NOMO-1 (cell line): Measurements from ENCODE around the gene FOXO3.
"Not testable (repeated sequence)": the region's sequence is repeated elsewhere in the genome, so short reads cannot be mapped to it uniquely, and the experiment has no call there.

ENCODE experiments used
- DNase-seq, 2 experiments: peaks; one replicate each; lab custom pipeline; 2025; ENCODE audit not compliant: unreplicated experiment in 2 of 2; lab: John Stamatoyannopoulos, UW

The FOXO3 gene

DNA sequence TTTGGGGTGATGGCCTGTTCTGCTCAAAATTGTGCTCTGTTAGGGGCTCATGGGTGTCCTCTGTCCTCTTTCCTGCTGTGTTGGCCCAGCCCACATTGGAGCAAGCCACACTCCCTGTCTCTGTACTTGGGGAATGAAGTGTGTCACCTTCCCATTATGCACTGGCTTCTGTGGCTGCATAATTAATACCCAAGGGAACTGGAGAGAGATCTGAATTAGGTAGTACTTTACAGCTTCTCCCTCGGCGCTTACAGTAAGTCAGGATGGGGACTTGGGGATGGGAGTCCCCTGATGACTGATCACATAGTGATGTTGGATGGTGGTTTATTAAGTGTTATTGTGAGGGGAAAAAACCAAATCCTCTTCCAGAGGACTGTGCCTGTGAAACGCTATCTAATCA lies 116.6 kb downstream of the FOXO3 start:
- DNase-seq = no peak

DNA sequence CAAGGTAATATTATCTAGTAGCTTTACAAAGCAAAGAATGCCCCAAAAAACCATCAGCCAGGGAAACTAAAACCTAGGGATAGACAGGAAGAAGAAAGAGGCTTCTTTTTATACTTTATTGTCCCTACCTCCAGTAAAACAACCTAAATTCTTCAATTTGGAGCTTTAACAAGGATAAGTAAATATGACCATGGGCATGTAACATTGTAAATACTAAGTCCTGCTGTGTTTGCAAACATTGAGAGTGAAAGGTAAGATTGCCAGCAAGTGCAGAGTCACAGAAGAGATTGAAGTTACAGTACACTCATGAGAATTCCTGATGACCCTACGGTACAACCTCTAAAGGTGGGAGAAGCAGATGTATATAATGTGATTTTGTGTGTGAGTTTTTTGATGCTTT lies 117.2 kb downstream of the FOXO3 start:
- no peak for DNase-seq

DNA sequence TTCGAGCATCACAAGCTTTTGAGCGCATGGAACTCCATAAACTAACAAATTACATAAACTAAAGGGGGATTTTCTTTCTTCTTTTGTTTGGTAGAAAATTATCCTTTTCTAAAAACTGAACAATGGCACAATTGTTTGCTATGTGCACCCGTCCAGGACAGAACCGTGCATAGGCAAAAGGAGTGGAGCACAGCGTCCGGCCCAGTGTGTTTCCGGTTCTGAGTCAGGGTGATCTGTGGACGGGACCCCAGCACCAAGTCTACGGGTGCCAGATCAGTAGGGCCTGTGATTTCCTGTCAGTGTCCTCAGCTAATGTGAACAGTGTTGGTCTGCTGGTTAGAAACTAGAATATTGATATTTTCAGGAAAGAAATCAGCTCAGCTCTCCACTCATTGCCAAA lies 119.6 kb downstream of the FOXO3 start:
- DNase-seq = not testable (repeated sequence)

DNA sequence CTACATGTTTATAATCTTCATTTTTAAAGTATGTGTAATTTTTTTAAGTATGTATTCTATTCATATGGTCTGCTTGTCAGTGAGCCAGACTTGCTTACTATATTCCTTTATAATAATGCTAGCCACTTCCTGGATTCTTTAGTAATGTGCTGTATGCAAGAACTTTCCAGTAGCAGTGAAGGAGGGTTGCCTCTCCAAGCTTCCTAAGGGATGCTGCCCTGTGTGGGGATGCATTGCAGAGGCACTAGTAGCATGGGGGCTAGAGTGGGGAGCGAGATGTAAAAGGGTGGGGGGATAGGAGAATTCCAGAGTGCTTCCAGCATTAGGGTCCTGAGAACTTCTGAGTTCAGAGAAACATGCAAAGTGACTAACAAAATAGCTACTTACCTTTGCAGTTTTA lies 121.0 kb downstream of the FOXO3 start:
- not testable (repeated sequence) for DNase-seq

DNA sequence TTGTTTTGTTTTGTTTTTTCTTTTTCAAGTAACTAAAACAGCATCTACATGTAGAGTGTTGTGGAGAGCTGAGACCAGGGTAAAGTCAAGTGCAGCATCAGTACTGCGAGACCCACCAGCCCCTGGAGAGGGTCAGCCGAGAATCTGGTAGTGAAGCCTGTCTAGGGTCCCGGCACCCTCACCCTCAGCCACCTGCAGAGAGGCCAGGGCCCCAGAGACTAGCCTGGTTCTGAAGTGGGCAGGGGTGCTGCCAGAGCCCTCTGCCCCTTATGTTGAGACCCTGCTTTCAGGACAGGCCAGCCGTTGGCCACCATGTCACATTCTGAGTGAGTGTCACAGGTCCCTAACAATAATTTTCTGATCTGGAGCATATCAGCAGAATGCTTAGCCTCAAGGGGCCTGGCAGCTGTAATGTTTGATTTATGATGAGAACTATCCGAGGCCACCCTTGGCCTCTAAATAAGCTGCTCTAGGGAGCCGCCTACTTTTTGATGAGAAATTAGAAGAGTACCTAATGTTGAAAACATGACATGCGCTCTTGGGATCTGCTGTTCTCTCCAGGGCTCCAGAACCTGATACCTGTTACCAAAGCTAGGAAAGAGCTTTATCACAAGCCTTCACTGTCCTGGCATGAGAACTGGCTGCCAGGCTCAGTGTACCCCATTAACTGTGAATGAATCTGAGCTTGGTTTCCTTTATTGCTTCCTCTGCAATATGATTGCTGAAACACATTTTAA lies 121.8 kb downstream of the FOXO3 start:
- not testable (repeated sequence) for DNase-seq

DNA sequence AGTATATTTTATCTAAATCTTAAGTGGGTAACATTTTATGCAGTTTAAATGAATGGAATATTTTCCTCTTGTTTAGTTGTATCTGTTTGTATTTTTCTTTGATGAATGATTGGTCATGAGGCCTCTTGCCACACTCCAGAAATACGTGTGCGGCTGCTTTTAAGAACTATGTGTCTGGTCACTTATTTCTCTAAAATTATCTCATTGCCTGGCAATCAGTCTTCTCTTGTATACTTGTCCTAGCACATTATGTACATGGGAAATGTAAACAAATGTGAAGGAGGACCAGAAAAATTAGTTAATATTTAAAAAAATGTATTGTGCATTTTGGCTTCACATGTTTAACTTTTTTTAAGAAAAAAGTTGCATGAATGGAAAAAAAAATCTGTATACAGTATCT lies 123.3 kb downstream of the FOXO3 start:
- not testable (repeated sequence) for DNase-seq

DNA sequence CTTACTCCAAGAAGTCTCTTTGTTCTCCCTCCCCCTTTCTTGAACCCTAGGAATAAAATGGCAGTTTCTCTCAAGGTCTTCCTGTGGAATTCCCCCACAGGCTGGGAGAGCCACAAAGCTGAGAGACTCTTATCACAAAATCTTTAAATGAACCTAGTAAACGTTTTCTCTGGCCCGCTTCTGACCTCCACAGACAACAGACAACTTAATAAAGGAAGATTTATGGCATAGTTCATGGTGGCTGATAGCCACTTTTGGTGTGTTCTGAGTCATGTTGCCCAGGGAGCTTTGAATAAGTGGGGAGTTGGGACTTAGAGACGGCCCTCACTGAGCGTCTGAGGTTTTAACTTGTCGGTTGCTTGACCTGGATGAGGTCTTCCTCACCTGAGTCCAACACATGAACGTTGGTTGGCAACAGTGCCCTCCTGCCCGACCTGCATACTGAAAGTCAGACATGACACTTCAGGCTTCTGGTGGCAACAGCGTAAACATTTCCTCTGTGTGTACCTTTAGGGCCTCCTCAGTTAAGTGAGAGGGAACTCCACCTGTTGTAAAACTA lies 124.1 kb downstream of the FOXO3 start:
- DNase-seq = peak in 1 of 2 experiments; percentile 44

DNA sequence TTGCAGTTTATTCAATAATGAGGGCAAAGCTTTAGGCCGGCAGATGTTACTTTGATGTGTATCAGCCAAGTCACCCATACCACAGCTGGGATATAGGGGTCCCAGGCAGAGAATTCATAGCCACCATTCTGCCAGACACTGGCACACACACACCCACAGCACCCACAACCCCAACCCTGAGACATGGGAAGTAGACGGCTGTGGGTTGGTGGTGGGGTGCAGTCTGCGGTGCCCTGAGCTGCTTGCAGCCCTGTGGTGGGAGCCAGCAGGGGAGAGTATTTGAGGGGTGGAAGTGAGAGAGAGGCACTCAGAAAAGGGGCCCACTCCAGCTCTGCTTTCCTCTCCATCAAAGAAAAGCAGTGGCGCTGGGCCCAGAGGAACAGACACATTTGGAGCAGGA lies 125.3 kb downstream of the FOXO3 start:
- no peak for DNase-seq

DNA sequence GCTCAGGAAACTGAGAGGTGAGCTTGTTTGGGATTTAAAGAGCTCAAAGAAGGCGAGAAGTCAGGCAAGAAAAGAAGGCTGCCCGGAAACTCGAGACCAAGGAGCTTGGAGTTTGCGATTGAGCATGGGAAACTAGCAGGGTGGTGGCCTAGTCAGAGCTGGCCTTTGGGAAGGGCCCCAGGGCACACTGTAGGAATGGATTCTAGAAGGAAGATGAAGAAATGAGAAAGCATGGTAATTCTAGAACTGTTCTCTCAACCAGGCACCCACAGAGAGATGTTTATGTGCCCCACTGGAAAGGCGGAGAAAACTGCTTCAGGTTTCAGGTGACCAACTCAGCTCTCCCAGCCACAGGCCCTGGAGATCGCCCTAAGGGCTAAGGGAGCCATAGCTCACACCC lies 126.2 kb downstream of the FOXO3 start:
- DNase-seq = no peak

DNA sequence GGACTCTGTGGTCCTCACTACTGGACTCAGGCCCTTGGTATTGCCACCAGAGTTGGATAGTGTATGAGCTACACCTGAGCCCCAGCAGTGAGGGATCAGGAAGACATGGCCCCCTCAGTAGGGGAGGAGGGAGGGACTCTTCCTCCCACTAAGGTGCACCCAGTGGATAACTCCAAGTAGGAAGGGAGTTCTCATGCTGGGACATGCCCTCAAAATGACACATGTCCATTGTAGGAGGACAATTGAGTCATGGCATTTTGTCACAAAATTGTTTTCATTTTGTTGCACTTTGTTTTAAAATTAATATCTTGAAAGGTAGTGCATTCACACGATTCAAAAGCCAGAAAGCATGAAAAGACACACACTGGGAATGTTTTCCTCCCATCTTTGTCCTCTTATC lies 127.2 kb downstream of the FOXO3 start:
- no peak for DNase-seq

DNA sequence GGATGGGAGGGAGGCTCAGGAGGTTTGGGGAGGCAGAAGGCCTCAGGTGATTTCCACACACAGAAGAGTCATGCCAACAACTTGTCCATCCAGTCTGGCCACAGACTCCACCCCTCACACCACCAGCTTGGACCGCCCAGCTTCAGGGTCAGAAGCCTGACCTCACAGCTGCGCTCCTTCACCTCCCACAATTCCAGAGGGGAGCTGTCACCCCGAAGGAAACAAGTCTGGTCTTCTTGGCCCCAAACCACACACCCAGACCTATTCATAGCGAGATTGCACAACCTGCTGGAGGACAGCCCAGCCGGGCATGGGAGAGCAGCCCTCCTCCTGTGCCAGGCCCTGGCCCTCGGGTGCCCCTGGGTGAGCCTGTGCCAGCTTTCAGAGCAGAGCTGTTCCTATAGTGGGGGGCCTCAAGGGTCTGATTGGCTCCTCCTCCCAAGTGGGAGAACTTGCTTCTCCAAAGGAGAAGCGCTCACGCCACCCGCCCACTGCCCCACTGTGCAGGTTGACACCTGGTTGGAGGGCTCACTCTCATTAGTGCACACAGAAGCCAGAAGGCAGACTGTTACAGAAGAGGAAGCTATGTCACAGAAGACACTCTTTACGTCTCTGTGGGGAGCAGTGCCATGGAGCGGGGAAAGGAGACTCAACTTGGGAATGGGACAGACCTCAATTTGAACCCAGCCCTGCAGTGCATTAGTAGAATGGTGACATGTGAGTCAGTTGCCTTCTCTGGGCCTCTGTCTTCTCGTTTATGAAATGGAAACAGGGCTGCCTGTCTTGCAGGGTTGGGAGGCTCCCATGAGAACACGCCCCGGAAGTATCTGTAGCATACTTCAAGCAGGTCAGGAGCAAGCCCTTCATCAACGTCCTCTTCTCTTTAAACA lies 128.8 kb downstream of the FOXO3 start:
- peak; percentile 88 to 89 for DNase-seq

DNA sequence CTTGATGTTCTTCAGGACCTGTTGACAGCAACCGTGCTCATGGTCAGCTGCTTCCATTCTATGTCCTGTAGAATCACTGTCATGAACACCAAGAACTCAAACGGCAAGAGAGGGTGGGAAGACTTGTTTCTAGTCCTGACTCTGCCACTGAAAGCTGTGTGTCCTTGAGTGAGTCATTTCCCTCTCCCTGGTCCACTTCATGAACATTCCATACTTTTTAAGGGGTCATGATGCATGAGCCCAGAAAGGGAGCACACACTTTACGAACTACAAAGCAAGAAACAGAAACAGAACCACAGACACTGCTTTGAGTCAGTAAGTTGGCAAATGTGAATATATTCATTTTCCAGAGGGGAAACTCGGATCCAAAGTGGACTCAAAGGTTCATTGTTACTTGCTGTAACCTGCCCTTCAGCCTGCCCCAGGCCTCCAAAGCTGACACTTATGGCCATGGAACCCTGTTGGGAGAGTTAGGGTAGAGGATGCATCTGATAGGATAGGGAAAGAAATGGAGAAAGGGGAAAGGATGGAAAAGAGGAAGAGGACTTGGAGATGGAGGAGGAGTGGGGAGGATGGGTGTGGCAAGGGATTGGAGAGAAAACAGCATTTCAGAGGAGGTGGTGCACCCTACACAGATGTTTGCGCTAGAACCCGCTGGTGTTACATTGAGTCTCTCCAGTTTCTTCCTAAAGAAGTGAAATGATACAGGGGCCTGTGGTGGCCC lies 129.8 kb downstream of the FOXO3 start:
- DNase-seq = no peak

DNA sequence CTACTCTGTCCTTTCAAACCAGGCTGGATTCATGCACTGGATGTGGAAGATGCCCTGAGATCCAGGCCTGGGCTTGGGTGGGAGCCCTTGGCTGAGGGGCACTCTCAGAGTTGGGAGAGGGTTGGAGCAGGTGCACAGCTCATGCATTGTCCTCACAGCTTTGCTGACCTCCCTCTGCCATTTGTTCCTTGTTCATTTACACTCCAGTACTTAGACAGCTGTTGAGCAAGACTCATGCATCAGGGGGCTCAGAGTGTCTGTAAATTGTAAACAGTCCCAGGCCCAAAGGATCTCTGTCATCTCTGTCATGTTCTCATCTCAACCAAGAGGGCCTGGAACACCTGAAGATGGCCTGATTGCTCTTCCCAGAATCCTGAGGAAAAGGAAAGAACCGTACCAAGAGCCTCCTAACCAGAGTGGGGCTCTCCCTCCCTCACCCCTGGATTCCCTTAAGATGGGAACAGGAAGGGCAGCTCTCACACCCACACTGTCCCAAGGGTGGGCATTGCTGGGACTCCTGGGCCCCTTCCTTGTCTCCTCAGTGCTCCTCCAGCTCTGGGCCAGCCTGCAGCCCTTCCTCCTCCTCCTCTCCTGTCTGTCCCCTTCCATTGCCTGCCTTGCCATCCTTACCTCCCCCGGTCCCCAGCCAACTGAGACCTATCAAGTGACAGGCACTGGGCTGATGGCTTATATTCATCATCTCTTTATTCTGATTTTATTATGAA lies 132.9 kb downstream of the FOXO3 start:
- DNase-seq = no peak

DNA sequence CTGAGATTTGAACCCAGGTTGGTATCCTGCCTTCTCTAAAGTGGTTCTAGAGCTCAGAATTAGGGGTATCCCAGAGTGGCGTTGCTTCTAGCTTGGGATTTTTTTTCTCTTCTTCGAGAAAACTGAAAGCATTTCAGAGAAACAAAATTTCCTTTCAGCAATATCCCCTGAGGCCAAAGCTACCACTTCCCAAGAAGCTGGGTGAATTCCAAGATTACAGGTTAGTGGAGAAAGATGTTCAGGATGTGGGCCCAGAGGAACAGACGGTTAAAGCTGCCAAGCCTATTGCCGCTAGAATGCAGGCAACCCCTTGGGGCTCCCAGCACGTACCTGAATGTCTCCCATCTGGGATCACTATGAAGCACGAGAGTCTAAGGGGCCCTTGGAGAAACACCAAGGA lies 134.1 kb downstream of the FOXO3 start:
- DNase-seq = no peak

DNA sequence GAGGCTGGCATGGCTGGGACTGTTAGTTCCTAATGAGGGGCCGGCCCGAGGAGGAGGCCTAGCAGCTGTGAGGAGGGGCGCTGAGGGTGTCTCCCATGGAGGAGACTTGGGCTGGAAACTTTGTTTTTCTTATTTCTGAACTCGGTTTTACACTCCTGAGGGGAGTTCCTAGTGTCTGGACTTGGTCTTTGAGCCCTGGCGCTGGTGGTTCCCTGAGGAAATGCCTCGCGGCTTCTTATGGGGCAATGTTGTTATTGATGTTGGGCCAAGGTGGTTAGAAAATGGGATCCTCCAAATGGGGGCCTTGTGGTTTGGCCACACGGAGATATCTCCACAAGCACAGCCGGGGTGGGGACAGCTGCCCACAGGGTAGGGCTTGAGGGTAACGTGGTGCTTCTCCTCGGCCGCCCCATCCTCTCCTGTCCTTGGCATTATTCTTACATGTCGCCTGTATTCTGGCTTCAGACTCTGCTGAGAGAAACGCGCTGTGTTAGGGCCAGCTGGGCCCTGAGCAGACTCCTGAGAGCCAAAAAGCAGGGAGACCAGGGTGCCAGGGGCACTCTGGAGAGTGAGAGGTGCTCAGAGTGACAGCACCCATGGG lies 136.9 kb downstream of the FOXO3 start:
- no peak for DNase-seq

DNA sequence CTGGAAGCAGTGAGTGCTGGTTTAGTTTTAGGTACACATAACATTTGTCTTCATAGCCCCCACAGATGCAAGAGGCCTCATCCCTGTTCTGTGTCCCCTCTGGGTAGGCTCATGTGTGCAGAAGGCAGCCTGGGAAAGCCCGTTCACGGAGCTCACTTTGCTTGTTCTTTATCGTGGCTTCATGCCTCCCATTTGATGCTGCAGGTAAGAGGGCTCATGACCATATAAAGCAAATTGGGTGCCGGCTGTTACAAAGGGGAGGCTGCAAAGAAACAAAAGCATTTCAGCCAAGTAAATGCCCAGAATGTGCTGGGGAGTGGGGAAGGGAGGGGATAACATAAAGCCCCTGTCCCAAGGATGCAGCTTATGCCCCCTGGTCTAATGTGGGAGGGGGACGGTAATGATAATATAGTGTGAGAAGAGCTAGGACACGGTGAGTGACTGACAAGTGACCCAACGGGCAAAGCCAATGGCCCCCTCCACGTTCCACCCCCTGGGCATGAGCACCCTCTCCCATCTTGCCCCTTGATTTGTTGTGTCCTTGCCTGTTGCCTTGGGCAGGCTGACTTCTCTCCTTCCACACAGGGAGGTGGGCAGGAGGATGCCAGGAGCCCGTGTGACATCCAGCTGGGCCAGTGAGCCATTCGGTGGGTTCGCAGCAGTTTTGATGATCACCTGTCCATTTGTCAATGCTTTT lies 138.0 kb downstream of the FOXO3 start:
- no peak for DNase-seq

DNA sequence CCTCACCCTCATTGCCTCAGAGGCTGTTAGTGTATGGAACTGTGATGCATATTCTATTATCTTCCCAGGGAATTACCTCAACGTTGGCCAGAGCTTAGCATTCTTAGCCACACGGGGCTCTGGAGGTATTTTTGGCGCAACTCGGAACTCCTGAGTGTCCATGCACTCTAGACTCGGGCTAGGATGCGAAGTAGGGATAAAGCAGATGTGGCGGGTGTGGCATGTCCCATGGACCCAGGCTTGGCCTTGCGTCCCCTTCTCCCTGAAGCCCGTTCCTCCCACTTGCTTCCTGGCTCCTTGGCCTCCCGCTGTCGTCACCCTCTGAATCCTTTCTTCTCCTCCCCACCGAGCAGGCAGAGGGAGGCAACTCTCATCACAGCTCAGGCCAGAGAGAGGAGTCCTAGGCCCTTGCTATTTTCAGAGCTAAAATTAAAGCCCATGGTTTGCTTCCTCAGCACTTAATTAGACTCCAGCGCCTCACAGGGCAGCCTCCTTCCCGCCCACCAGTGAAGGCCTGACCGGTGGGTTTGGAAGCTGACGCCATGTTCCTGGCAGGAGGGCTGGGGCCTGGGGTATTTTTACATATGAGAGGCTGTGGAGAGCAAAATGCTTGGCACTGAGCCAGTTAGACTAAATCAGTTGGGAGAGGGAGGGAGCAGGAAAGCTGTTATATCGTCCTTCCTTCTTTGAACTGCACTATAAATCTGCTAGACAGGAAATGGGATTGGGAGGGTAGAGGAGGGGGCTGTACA lies 138.7 kb downstream of the FOXO3 start:
- no peak for DNase-seq

DNA sequence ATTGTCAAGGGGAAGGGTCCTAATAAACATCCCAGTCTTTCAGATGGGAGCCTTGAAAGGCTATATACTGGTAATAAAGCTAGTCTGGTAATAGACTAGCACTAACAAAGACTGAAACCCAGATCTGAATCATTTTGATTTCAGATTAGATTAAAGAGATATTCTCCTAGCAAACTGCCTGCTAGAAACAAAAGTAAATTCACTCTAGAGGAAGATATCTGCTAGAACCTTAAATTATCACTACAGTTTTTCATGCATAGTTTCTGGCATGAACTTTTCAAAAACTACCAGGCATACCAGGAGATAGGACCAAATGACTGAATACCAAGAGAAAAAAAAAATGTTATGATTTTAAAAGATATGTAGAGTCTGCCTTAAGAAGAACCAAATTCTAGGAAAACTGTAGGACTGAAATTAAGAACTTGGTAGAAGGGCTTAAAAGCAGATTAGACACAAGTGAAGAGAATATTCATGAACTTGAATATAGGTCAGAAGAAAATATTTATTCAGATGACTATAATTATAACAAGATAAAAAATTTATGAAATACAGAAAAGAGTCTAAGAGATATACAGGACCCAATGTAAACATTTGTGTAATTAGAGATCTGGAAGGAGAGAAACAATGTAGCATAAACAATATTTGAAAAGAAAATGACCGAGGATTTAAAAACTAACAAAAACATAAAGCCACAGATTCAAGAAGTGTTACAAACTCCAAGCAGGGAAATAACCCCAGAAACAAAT lies 141.6 kb downstream of the FOXO3 start:
- no peak for DNase-seq
